VCaP (cell line): Measurements from ENCODE around the gene SOX12.

Experiments
- H3K27ac ChIP-seq: fragments of 450-650 bp; 2 replicates; pipeline ENCODE4 v1.5.1; 2017
- CTCF ChIP-seq: fragments of 450-650 bp; conservative IDR thresholded peaks from 2 replicates; pipeline ENCODE4 v1.5.1; 2017; ENCODE audit warnings: mild to moderate bottlenecking, moderate library complexity

The SOX12 gene

GRCh38 chr20:376089-376488, 50.7 kb downstream of the SOX12 start:
- no peak for TF ChIP-seq CTCF
- H3K27ac ChIP-seq: no peak overlapping the region

GRCh38 chr20:376750-377149, 51.4 kb downstream of the SOX12 start:
- no peak overlapping the region for H3K27ac ChIP-seq
- no peak for TF ChIP-seq CTCF

GRCh38 chr20:377578-377977, 52.2 kb downstream of the SOX12 start:
- H3K27ac ChIP-seq: peak overlapping the region; percentile 99; the same call in 1 of the 2 replicates

GRCh38 chr20:378961-379336, 53.6 kb downstream of the SOX12 start:
- TF ChIP-seq CTCF: no peak
- H3K27ac ChIP-seq: peak overlapping the region; percentile 99
